H1 (cell line): ENCODE data around the gene HCAR2. TPM values are rescaled to one million over a fixed set of nuclear protein-coding genes. Genes with fewer than 3 reads are reported as not detected.

Experiments
- CTCF ChIA-PET: fragments of 300-600 bp; sonication (Branson Sonifier 250); formaldehyde crosslinking; loops from one replicate; lab custom pipeline; 2021; ENCODE audit not compliant: partially characterized antibody; lab: Charles Lee
- POLR2A ChIA-PET: fragments of 300-600 bp; sonication (Branson Sonifier 250); formaldehyde crosslinking; loops from one replicate; lab custom pipeline; 2021; ENCODE audit warnings: inconsistent platforms; ENCODE audit not compliant: partially characterized antibody; lab: Charles Lee
- DNase-seq, 2 experiments: peaks; one replicate each; pipeline versions ENCODE4 v3.0.0 to v3.0.0-alpha.2; 2010 to 2022; ENCODE audit warnings: low spot score in 2 of 2, low read depth in 1 of 2, mixed read lengths in 1 of 2
- FAIRE-seq: peaks from 2 replicates; lab custom pipeline; 2011; peaks lifted over from hg19 to GRCh38; lab: Jason Lieb, UNC
- H2AFZ ChIP-seq: 2 replicates; pipeline ENCODE4 v1.8.1; 2012; ENCODE audit warnings: low read length, inconsistent platforms
- H2AK5ac ChIP-seq: 2 replicates; pipeline ENCODE4 v1.6.1; 2013; ENCODE audit warnings: low read depth, low read length
- H2BK120ac ChIP-seq: replicated peaks from 2 replicates; pipeline ENCODE3; 2013; ENCODE audit warnings: low read depth, low read length, inconsistent platforms
- H2BK12ac ChIP-seq: 2 replicates; pipeline ENCODE4 v1.6.1; 2013; ENCODE audit warnings: low read depth, low read length
- H2BK15ac ChIP-seq: 2 replicates; pipeline ENCODE4 v1.6.1; 2013; ENCODE audit warnings: low read length
- H2BK20ac ChIP-seq: 2 replicates; pipeline ENCODE4 v1.6.1; 2013; ENCODE audit warnings: low read length
- H2BK5ac ChIP-seq: 2 replicates; pipeline ENCODE4 v1.6.1; 2013; ENCODE audit warnings: low read depth, low read length
- H3K14ac ChIP-seq: 2 replicates; pipeline ENCODE4 v1.6.1; 2013; ENCODE audit warnings: inconsistent platforms; ENCODE audit not compliant: insufficient read length
- H3K18ac ChIP-seq: 2 replicates; pipeline ENCODE4 v1.6.1; 2013; ENCODE audit warnings: low read length; ENCODE audit errors: extremely low read depth
- H3K23ac ChIP-seq: 2 replicates; pipeline ENCODE4 v1.6.1; 2013; ENCODE audit warnings: inconsistent platforms; ENCODE audit not compliant: insufficient read length
- H3K23me2 ChIP-seq: 2 replicates; pipeline ENCODE4 v1.6.1; 2013; ENCODE audit warnings: low read depth, low read length
- H3K27ac ChIP-seq: 2 replicates; pipeline ENCODE4 v1.6.1; 2011; ENCODE audit warnings: low read depth, low read length, inconsistent platforms
- H3K27me3 ChIP-seq, 4 experiments: replicated peaks in 1 of 4; 1 replicate in 1 of 4; 2 replicates in 3 of 4; pipeline versions ENCODE4 v1.6.1 to v1.8.1; 2011 to 2013; ENCODE audit warnings: low read length in 3 of 4, mild to moderate bottlenecking in 3 of 4, inconsistent platforms in 2 of 4, mixed read lengths in 2 of 4, moderate library complexity in 1 of 4; ENCODE audit not compliant: control insufficient read depth in 3 of 4, insufficient read depth in 3 of 4; ENCODE audit errors: extremely low read depth in 1 of 4
- H3K36me3 ChIP-seq, 4 experiments: 2 replicates each; pipeline versions ENCODE4 v1.6.1 to v1.8.1; 2011 to 2013; ENCODE audit warnings: mild to moderate bottlenecking in 4 of 4, low read length in 3 of 4, moderate library complexity in 2 of 4, control low read depth in 1 of 4, inconsistent platforms in 1 of 4; ENCODE audit not compliant: insufficient read depth in 4 of 4, control insufficient read depth in 2 of 4
- H3K4ac ChIP-seq: replicated peaks from 2 replicates; pipeline ENCODE3; 2013; ENCODE audit warnings: low read length, low read depth, mixed read lengths, inconsistent platforms; ENCODE audit not compliant: insufficient read length
- H3K4me1 ChIP-seq, 4 experiments: replicated peaks in 1 of 4; 1 replicate in 1 of 4; 2 replicates in 3 of 4; pipeline versions ENCODE4 v1.6.1 to v1.8.1; 2011 to 2013; ENCODE audit warnings: low read length in 3 of 4, inconsistent platforms in 2 of 4, mixed read lengths in 1 of 4; ENCODE audit not compliant: insufficient read depth in 4 of 4, control insufficient read depth in 3 of 4
- H3K4me2 ChIP-seq, 2 experiments: 2 replicates each; pipeline versions ENCODE4 v1.6.1 to v1.8.1; 2011 to 2013; ENCODE audit warnings: low read depth in 2 of 2, low read length in 2 of 2, control low read depth in 1 of 2, inconsistent platforms in 1 of 2, mild to moderate bottlenecking in 1 of 2; ENCODE audit not compliant: insufficient read depth in 1 of 2
- H3K4me3 ChIP-seq, 4 experiments: fragments of 200-600, 300-600 bp in 1 of 4; sonication (generic), shearing (Covaris generic), sonication (Bioruptor Twin) in 1 of 4; 2 replicates each; pipeline versions ENCODE4 v1.5.1 to v1.8.1; 2011 to 2016; ENCODE audit warnings: low read length in 4 of 4, low read depth in 3 of 4, control low read depth in 2 of 4, inconsistent platforms in 2 of 4, mild to moderate bottlenecking in 2 of 4, mixed read lengths in 1 of 4, moderate library complexity in 1 of 4; ENCODE audit not compliant: insufficient read depth in 2 of 4; ENCODE audit errors: extremely low read depth in 1 of 4
- H3K56ac ChIP-seq: replicated peaks from 2 replicates; pipeline ENCODE3; 2013; ENCODE audit warnings: low read depth, mild to moderate bottlenecking, mixed read lengths, low read length, inconsistent platforms; ENCODE audit not compliant: insufficient read length
- H3K79me1 ChIP-seq: 2 replicates; pipeline ENCODE4 v1.6.1; 2013; ENCODE audit warnings: low read depth, low read length, control low read depth
- H3K79me2 ChIP-seq, 2 experiments: 2 replicates each; pipeline versions ENCODE4 v1.6.1 to v1.8.1; 2012 to 2013; ENCODE audit warnings: low read length in 2 of 2, mild to moderate bottlenecking in 2 of 2, inconsistent platforms in 1 of 2; ENCODE audit not compliant: insufficient read depth in 2 of 2, control insufficient read depth in 1 of 2
- H3K9ac ChIP-seq, 4 experiments: replicated peaks in 1 of 4; 1 replicate in 1 of 4; 2 replicates in 3 of 4; pipeline versions ENCODE4 v1.6.1 to v1.8.1; 2011 to 2013; ENCODE audit warnings: low read depth in 3 of 4, low read length in 3 of 4, control low read depth in 2 of 4, mild to moderate bottlenecking in 2 of 4, moderate library complexity in 2 of 4, inconsistent platforms in 1 of 4; ENCODE audit errors: extremely low read depth in 1 of 4
- H3K9me3 ChIP-seq, 2 experiments: 2 replicates each; pipeline versions ENCODE4 v1.6.1 to v1.8.1; 2012 to 2013; ENCODE audit warnings: mild to moderate bottlenecking in 2 of 2, moderate library complexity in 2 of 2, control low read depth in 1 of 2, inconsistent platforms in 1 of 2, low read depth in 1 of 2, low read length in 1 of 2, mixed read lengths in 1 of 2; ENCODE audit not compliant: insufficient read depth in 2 of 2
- H4K20me1 ChIP-seq, 2 experiments: replicated peaks in 1 of 2; 2 replicates each; pipeline versions ENCODE3 to v1.8.1; 2011 to 2013; ENCODE audit warnings: inconsistent platforms in 2 of 2, low read length in 2 of 2, mild to moderate bottlenecking in 1 of 2; ENCODE audit not compliant: insufficient read depth in 2 of 2, control insufficient read depth in 1 of 2
- H4K5ac ChIP-seq: 2 replicates; pipeline ENCODE4 v1.6.1; 2013; ENCODE audit warnings: low read length, low read depth, mixed read lengths, inconsistent platforms; ENCODE audit not compliant: insufficient read length
- H4K8ac ChIP-seq: 2 replicates; pipeline ENCODE4 v1.8.0; 2013; ENCODE audit warnings: mild to moderate bottlenecking, moderate library complexity, low read length, inconsistent platforms; ENCODE audit not compliant: insufficient read depth; ENCODE audit errors: extremely low read depth
- H4K91ac ChIP-seq: replicated peaks from 2 replicates; pipeline ENCODE3; 2013; ENCODE audit warnings: low read length, mixed read lengths, inconsistent platforms; ENCODE audit not compliant: insufficient read length
- BRCA1 ChIP-seq: IDR thresholded peaks from 2 replicates; pipeline ENCODE4 v1.6.1; 2012; ENCODE audit warnings: low read depth, low read length, improper control_type of control experiment
- CBX5 ChIP-seq: fragments of 300-800, 300-1000 bp; sonication (generic); IDR thresholded peaks from 2 replicates; pipeline ENCODE4 v1.7.1; 2016; ENCODE audit warnings: antibody characterized with exemption, low read length, low read depth
- FOSL1 ChIP-seq: IDR thresholded peaks from 2 replicates; pipeline ENCODE4 v1.6.1; 2011; ENCODE audit warnings: mild to moderate bottlenecking, low read depth, low read length, moderate library complexity; ENCODE audit not compliant: insufficient read depth
- HDAC2 ChIP-seq, 2 experiments: fragments of 300-600 bp in 1 of 2; sonication (generic) in 1 of 2; IDR thresholded peaks; 2 replicates each; pipeline ENCODE4 v1.6.1; 2011 to 2012; ENCODE audit warnings: low read depth in 2 of 2, low read length in 2 of 2, mild to moderate bottlenecking in 2 of 2, moderate library complexity in 2 of 2, borderline replicate concordance in 1 of 2, inconsistent platforms in 1 of 2
- JUN ChIP-seq: IDR thresholded peaks from 2 replicates; pipeline ENCODE4 v1.6.1; 2011; ENCODE audit warnings: low read depth, mild to moderate bottlenecking, improper control_type of control experiment, low read length
- NANOG ChIP-seq: IDR thresholded peaks from 2 replicates; pipeline ENCODE4 v1.6.1; 2011; ENCODE audit warnings: low read length, low read depth, mild to moderate bottlenecking, inconsistent platforms; ENCODE audit not compliant: insufficient read depth, poor library complexity, severe bottlenecking
- RFX5 ChIP-seq: IDR thresholded peaks from 2 replicates; pipeline ENCODE4 v1.6.1; 2011; ENCODE audit warnings: low read depth, low read length, improper control_type of control experiment, borderline replicate concordance
- SIN3A ChIP-seq, 2 experiments: IDR thresholded peaks in 1 of 2; conservative IDR thresholded peaks in 1 of 2; 2 replicates each; pipeline ENCODE4 v1.6.1; 2011 to 2012; ENCODE audit warnings: low read length in 2 of 2, improper control_type of control experiment in 1 of 2, low read depth in 1 of 2, mild to moderate bottlenecking in 1 of 2
- SIRT6 ChIP-seq: IDR thresholded peaks from one replicate; pipeline ENCODE4 v1.7.1; 2012; ENCODE audit warnings: low read length, inconsistent platforms
- SIX5 ChIP-seq: IDR thresholded peaks from 2 replicates; pipeline ENCODE4 v1.6.1; 2011; ENCODE audit warnings: mild to moderate bottlenecking, low read depth, low read length
- TAF7 ChIP-seq: optimal IDR thresholded peaks from 2 replicates; pipeline ENCODE3; 2011; ENCODE audit warnings: low read depth, mild to moderate bottlenecking, inconsistent platforms, low read length, moderate library complexity, borderline replicate concordance
- TCF12 ChIP-seq: IDR thresholded peaks from 2 replicates; pipeline ENCODE4 v1.6.1; 2011; ENCODE audit warnings: low read depth, mild to moderate bottlenecking, low read length
- YY1 ChIP-seq: IDR thresholded peaks from 2 replicates; pipeline ENCODE4 v1.6.1; 2011; ENCODE audit warnings: low read depth, mild to moderate bottlenecking, low read length
- WGBS, 2 experiments: shearing (Covaris generic) in 1 of 2; methylation state at CpG; one replicate each; pipeline versions ENCODE4 v1.1.6 to v1.1.7; 2013 to 2015; ENCODE audit warnings: low lambda C conversion rate in 2 of 2, mixed read lengths in 2 of 2, inconsistent platforms in 1 of 2, low coverage in 1 of 2, missing lambda C conversion rate in 1 of 2; ENCODE audit not compliant: insufficient replicate concordance in 2 of 2, insufficient coverage in 1 of 2, insufficient read length in 1 of 2; ENCODE audit errors: extremely low coverage in 1 of 2, missing lambda C conversion rate in 1 of 2; 5-methylcytosine and 5-hydroxymethylcytosine counted together
- polyA plus RNA-seq, 7 experiments: library from polyadenylated mRNA; depleted of rRNA in 3 of 7; stranded (reverse) in 5 of 7; unstranded in 2 of 7; fragments of >200 nt in 5 of 7; fragments of 200-250 nt in 2 of 7; gene quantifications; 1 replicate in 5 of 7; 2 replicates in 1 of 7; 4 replicates in 1 of 7; pipeline versions ENCODE4 v1.2.1 to v1.2.3, GENCODE V29; 2011 to 2013; ENCODE audit warnings: missing spikeins in 2 of 7, mixed read lengths in 2 of 7
- total RNA-seq: library from RNA; stranded (reverse); fragmentation: NEBNext Ultra II Directional; extraction: Animal tissue kit (Norgen Biotek cat#: 25700); gene quantifications from 2 replicates; pipeline ENCODE4 v1.2.1, GENCODE V29; 2021

HCAR2 gene
- total and polyA plus RNA-seq, 2 of the 8 experiments (the other 6 are each of a cell fraction or from before 2014, with no cell fraction given) = not detected

- H3K18ac ChIP-seq = no peak overlapping the region
- H3K27ac ChIP-seq = no peak overlapping the region
- H2BK20ac ChIP-seq = no peak overlapping the region
- H3K27me3 ChIP-seq = no peaks in the 10 kb centered on the region
- peak overlapping the region in 1 of 2 experiments; percentile 32; a peak in 1 of 4 replicates for H3K4me2 ChIP-seq
- no peak overlapping the region for H2BK120ac ChIP-seq
- H3K4ac ChIP-seq = no peak overlapping the region
- FAIRE-seq (no peak), DNase-seq (no peak)
- ChIA-PET CTCF (interaction anchor here (0.7 to 1.3 kb wide), 3 partner anchors 8 to 126 kb away, joined by 3 to 5 read pairs (median 5); no protein-coding TSS in a partner anchor), POLR2A (interaction anchor here (1.3 kb wide), 1 partner anchor 15 kb away, joined by 3 read pairs; no protein-coding TSS in a partner anchor)
- H3K4me1 ChIP-seq = no peaks in the 10 kb centered on the region; a peak in 1 of 7 replicates
- no peak overlapping the region for H2AK5ac ChIP-seq
- no peak overlapping the region for H4K91ac ChIP-seq
- no peaks in the 10 kb centered on the region for H3K9me3 ChIP-seq
- no peak overlapping the region for H3K23ac ChIP-seq
- H3K56ac ChIP-seq = no peak overlapping the region
- H3K79me2 ChIP-seq = no peaks in the 10 kb centered on the region
- no peaks in the 10 kb centered on the region for H3K23me2 ChIP-seq
- no peaks in the 10 kb centered on the region for H3K79me1 ChIP-seq
- no peak overlapping the region for H4K5ac ChIP-seq
- WGBS, 2 experiments = 49% methylated on average over 2 of the region's 2 CpGs; no CpG with 5 or more reads in 1 of the 2 experiments
- no peak overlapping the region for H3K14ac ChIP-seq
- H3K9ac ChIP-seq = no peak overlapping the region; a peak in 1 of 7 replicates
- TF ChIP-seq BRCA1 (no peak), SIX5 (no peak), SIN3A (conservative IDR thresholded peaks at IDR 0.05 in 1 of 2, IDR thresholded peaks at IDR 0.05 in 1 of 2; ENCODE audit: low read depth in 1 of 2, low read length in 2 of 2) (no peak), FOSL1 (no peak), NANOG (no peak), JUN (no peak), TCF12 (no peak), HDAC2 (IDR thresholded peaks at IDR 0.05; ENCODE audit: borderline replicate concordance in 1 of 2, low read depth in 2 of 2, low read length in 2 of 2) (no peak), YY1 (no peak), SIRT6 (no peak), CBX5 (no peak), TAF7 (no peak), RFX5 (no peak)
- no peak overlapping the region for H2AFZ ChIP-seq
- H4K8ac ChIP-seq = no peak overlapping the region
- H2BK15ac ChIP-seq = no peak overlapping the region
- H3K4me3 ChIP-seq = no peak overlapping the region
- H2BK12ac ChIP-seq = no peak overlapping the region
- no peaks in the 10 kb centered on the region for H3K36me3 ChIP-seq
- H2BK5ac ChIP-seq = no peak overlapping the region
- no peaks in the 10 kb centered on the region for H4K20me1 ChIP-seq
These were observed 34.9 kb downstream of the HCAR2 start for GRCh38 chr12:122668268-122668667.
